ENCODE data around the gene KCNJ2. TPM values are rescaled to one million over a fixed set of nuclear protein-coding genes. Genes with fewer than 3 reads are reported as not detected.
A peak's percentile ranks its signal among the peaks of the same experiment; 100 is the strongest.

KCNJ2 gene
- total and polyA plus RNA-seq, 12 donors, result 3.0 to 76.0 (median 41.9) TPM

GRCh38 chr17:70121126-70121525 lies 48.2 kb upstream of the KCNJ2 start:
- 53 to 55% methylated on average over 3 of the region's 3 CpGs for WGBS, 2 donors
- Histone ChIP-seq H3K27ac (peak overlapping the region in 4 of 10 donors; percentile 21 to 59 (median 34)), H3K9me3 (peaks cover 0 to 22% (median 8%) of the 10 kb centered on the region in 11 donors), H3K27me3 (no peaks in the 10 kb centered on the region), H3K4me1 (peaks cover 0 to 52% (median 6%) of the 10 kb centered on the region in 9 donors), H3K36me3 (no peaks in the 10 kb centered on the region), H3K4me3 (no peak overlapping the region)
- peak in 3 of 8 donors; percentile 14 to 42 (median 27) for ATAC-seq
- intact Hi-C loops (cut with DNase I), result no loop called here
- DNase-seq, result no peak
- no peak for TF ChIP-seq CTCF (IDR thresholded peaks at IDR 0.05)

DNA sequence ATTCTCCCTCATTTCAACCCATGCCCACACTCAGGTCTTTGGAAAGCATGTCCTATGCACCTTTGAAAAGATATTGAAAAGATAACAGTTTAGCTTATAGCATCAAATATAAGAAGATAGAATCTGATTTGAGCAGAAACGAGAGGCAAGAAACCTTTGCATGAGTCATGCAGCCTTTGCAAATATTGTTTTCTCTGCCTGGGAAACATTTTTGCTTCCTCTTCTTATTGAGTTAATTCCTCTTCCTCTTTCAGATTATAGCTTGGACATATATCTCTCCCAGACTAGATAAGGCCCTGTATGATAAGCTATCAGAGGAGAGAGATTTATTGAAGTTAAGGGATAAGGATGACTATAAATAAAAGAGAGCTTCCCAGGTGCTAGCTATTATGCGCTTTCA lies 46.1 kb upstream of the KCNJ2 start:
- H3K9me3 ChIP-seq, result peaks cover 0 to 22% (median 8%) of the 10 kb centered on the region in 11 donors
- TF ChIP-seq CTCF (IDR thresholded peaks at IDR 0.05), result no peak
- H3K4me3 ChIP-seq, result no peak overlapping the region
- H3K4me1 ChIP-seq, result peaks cover 0 to 52% (median 6%) of the 10 kb centered on the region in 9 donors
- peak in 1 of 8 donors; percentile 34 for ATAC-seq
- 76 to 84% methylated on average over 2 of the region's 2 CpGs for WGBS, 2 donors
- no peak for DNase-seq
- no peak overlapping the region for H3K27ac ChIP-seq
- no peaks in the 10 kb centered on the region for H3K36me3 ChIP-seq
- intact Hi-C loops (cut with DNase I), result no loop called here
- no peaks in the 10 kb centered on the region for H3K27me3 ChIP-seq

DNA sequence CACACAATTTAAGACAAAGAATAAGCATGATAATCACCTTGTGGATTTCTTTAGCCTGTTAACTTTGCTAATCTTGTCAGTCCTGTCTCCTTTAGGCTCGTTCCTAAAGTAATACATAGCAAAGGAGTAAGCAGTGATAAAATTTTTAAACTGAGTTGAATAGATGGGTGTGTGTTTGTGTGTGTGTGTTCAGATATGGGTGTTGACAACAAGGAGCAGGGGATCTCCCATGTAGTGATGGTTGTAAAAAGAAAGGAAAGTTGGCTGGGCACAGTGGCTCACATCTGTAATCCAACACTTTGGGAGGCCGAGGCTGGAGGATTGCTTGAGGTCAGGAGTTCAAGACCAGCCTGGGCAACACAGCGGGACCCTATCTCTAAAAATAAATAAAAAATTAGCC lies 44.6 kb upstream of the KCNJ2 start:
- TF ChIP-seq CTCF (IDR thresholded peaks at IDR 0.05), result no peak
- H3K27ac ChIP-seq, result no peak overlapping the region
- no peak for ATAC-seq
- DNase-seq, result no peak
- H3K27me3 ChIP-seq, result no peaks in the 10 kb centered on the region
- peaks cover 0 to 48% (median 6%) of the 10 kb centered on the region in 9 donors for H3K4me1 ChIP-seq
- intact Hi-C loops (cut with DNase I), result no loop called here
- H3K36me3 ChIP-seq, result no peaks in the 10 kb centered on the region
- H3K4me3 ChIP-seq, result no peak overlapping the region
- WGBS, 2 donors, result 82 to 86% methylated on average over 3 of the region's 3 CpGs
- peaks cover 0 to 11% (median 6%) of the 10 kb centered on the region in 11 donors for H3K9me3 ChIP-seq

GRCh38 chr17:70127221-70127873 lies 42.0 kb upstream of the KCNJ2 start:
- Histone ChIP-seq H3K9me3 (peaks cover 0 to 8% (median 0%) of the 10 kb centered on the region in 11 donors), H3K36me3 (no peaks in the 10 kb centered on the region), H3K27me3 (no peaks in the 10 kb centered on the region), H3K27ac (no peak overlapping the region), H3K4me3 (no peak overlapping the region), H3K4me1 (peaks cover 0 to 22% (median 0%) of the 10 kb centered on the region in 9 donors)
- DNase-seq (no peak), ATAC-seq (no peak)
- WGBS, 2 donors, result 96 to 99% methylated on average over 6 of the region's 6 CpGs
- intact Hi-C loops (cut with DNase I), result no loop called here
- TF ChIP-seq CTCF (IDR thresholded peaks at IDR 0.05), result no peak

Data from heart right ventricle (tissue), 16 donors.